ENCODE measurements around the gene PMEPA1. TPM values are rescaled to one million over a fixed set of nuclear protein-coding genes. Genes with fewer than 3 reads are reported as not detected.

Gene PMEPA1
- total and polyA plus RNA-seq, 2 donors (not counting 3 experiments of a cell fraction or from before 2014, with no cell fraction given), result 31.6 to 33.2 TPM

DNA sequence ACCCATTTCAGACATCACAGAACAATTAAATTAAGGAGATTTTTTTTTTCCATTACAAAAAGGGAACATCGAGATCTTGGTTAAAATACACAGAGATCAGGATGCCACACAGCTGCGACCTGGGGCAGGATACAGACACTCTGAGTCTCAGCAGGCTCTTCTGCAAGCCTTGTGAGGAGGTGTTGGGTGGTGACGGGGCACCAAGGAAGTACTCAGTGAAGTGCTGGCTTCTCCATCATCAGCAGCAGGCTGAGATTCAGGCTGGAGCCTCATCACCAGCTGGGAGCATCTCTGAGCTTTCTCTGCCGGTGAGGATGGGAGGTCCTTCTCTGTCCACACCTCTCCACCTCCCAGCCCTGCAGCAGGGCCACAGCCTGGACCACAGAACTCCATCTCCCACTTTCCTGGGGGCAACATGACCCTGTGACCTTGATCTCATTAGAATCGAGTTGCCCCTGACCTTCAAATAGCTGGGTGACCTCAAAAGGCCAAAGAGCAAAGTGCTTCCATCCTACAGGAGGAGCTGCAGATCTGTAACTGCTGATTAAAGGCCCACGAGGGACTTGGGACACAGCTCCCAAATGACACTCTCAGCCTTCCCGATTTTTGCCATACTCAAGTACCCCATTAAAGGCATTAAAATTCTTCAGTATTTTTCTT lies 16.0 kb downstream of the PMEPA1 start:
- H3K9me3 ChIP-seq (replicated peaks; ENCODE audit: control insufficient read depth, insufficient read depth, low read length), result no peaks in the 10 kb centered on the region
- H3K36me3 ChIP-seq (ENCODE audit: control insufficient read depth in 2 of 2, extremely low read depth in 1 of 2, insufficient read depth in 2 of 2, low read length in 2 of 2), result peaks cover 0 to 2% of the 10 kb centered on the region in 2 experiments
- FAIRE-seq (no peak), DNase-seq (ENCODE audit: low read depth, low spot score) (no peak)
- H3K4me3 ChIP-seq (replicated peaks in 1 of 3; ENCODE audit: insufficient read depth in 1 of 3, low read depth in 1 of 3, low read length in 3 of 3), result no peak overlapping the region
- no peaks in the 10 kb centered on the region for H3K27me3 ChIP-seq (ENCODE audit: control insufficient read depth in 2 of 2, insufficient read depth in 2 of 2, low read length in 2 of 2)
- BruUV-seq (replicated peaks), result no TSS peak
- peaks cover 20% of the 10 kb centered on the region for H3K4me1 ChIP-seq (ENCODE audit: control insufficient read depth, extremely low read depth, insufficient read depth, low read length)
- intact Hi-C loops (cut with micrococcal nuclease), result no loop called here
- H4K20me1 ChIP-seq (replicated peaks; ENCODE audit: control insufficient read depth, extremely low read depth, insufficient read depth, low read length), result peaks cover 3% of the 10 kb centered on the region
- dilution Hi-C loops (cut with MboI; ENCODE audit: extremely low pct_ligation_motif_present, low sequenced_read_pairs), result no loop called here
- H3K9me1 ChIP-seq (replicated peaks; ENCODE audit: control insufficient read depth, extremely low read depth, insufficient read depth, low read length), result no peaks in the 10 kb centered on the region
- CTCF ChIA-PET, result interaction anchor here (1.3 to 1.4 kb wide), 2 partner anchors 40 to 79 kb away, joined by 3 read pairs; no protein-coding TSS in a partner anchor
- no peak overlapping the region for H3K4me2 ChIP-seq (ENCODE audit: insufficient read depth, low read length)
- H3K9ac ChIP-seq (replicated peaks; ENCODE audit: extremely low read depth, insufficient read depth, low read length), result no peak overlapping the region
- POLR2A ChIA-PET, result no interaction called here
- no peak overlapping the region for H3K27ac ChIP-seq (ENCODE audit: insufficient read depth, low read depth, low read length)
- TF ChIP-seq JUN (IDR thresholded peaks at IDR 0.05; ENCODE audit: borderline replicate concordance, insufficient read depth, insufficient read length, low read depth) (no peak), MYC (IDR thresholded peaks at IDR 0.05; ENCODE audit: low read depth, low read length) (no peak), POLR2A (IDR thresholded peaks at IDR 0.05; ENCODE audit: low read depth, low read length) (no peak), FOS (IDR thresholded peaks at IDR 0.05; ENCODE audit: borderline replicate concordance, insufficient read depth, low read length) (no peak), EZH2 (IDR thresholded peaks at IDR 0.05; ENCODE audit: borderline replicate concordance, low read depth, low read length, severe bottlenecking) (no peak), POLR2AphosphoS5 (IDR thresholded peaks at IDR 0.05; ENCODE audit: insufficient read depth, low read depth, low read length) (no peak), GATA2 (IDR thresholded peaks at IDR 0.05; ENCODE audit: insufficient read depth, insufficient read length, low read depth, low read length) (no peak), CTCF (IDR thresholded peaks at IDR 0.05; ENCODE audit: extremely low read depth in 1 of 2, insufficient read depth in 1 of 2, low read depth in 1 of 2, low read length in 2 of 2) (no peak)
- TF ChIP-seq, protein P1, sequence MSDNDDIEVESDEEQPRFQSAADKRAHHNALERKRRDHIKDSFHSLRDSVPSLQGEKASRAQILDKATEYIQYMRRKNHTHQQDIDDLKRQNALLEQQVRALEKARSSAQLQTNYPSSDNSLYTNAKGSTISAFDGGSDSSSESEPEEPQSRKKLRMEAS (IDR thresholded peaks at IDR 0.05; ENCODE audit: insufficient read depth, insufficient read length), result no peak
- H3K79me2 ChIP-seq (ENCODE audit: control insufficient read depth, insufficient read depth, low read length), result peaks cover 47% of the 10 kb centered on the region
- no peak overlapping the region for H2AFZ ChIP-seq (ENCODE audit: low read depth, low read length)

All from endothelial cell of umbilical vein (primary cell).